OCI-LY3 (cell line): Measurements from ENCODE around the gene ELOVL1.

ENCODE experiments used
- H2AFZ ChIP-seq: fragments of 200-600, 300-600 bp; shearing (Covaris generic); 2 replicates; pipeline ENCODE4 v1.6.0; 2014; ENCODE audit warnings: antibody characterized with exemption, low read depth, low read length
- H3K27ac ChIP-seq: fragments of 200-600, 300-600 bp; sonication (generic); 2 replicates; pipeline ENCODE4 v1.5.1; 2014; ENCODE audit warnings: mild to moderate bottlenecking, low read length, moderate library complexity, mixed read lengths
- H3K27me3 ChIP-seq: fragments of 200-600, 300-600 bp; sonication (generic); 2 replicates; pipeline ENCODE4 v1.6.1; 2014; ENCODE audit warnings: low read depth, low read length, mixed read lengths
- H3K36me3 ChIP-seq: fragments of 200-600, 300-600 bp; sonication (generic); replicated peaks from 2 replicates; pipeline ENCODE3; 2014; ENCODE audit warnings: low read depth, low read length, mixed read lengths
- H3K4me1 ChIP-seq: fragments of 300-600, 200-600 bp; sonication (generic); 2 replicates; pipeline ENCODE4 v1.6.1; 2014; ENCODE audit warnings: low read length, mixed read lengths
- H3K4me2 ChIP-seq: fragments of 200-600, 300-600 bp; sonication (generic); 2 replicates; pipeline ENCODE4 v1.6.1; 2014; ENCODE audit warnings: low read length, mixed read lengths
- H3K4me3 ChIP-seq: fragments of 300-600, 200-600 bp; sonication (generic); 2 replicates; pipeline ENCODE4 v1.5.1; 2014; ENCODE audit warnings: antibody characterized with exemption, mild to moderate bottlenecking, low read length, moderate library complexity
- H3K79me2 ChIP-seq: fragments of 300-600, 200-600 bp; shearing (Covaris generic); 2 replicates; pipeline ENCODE4 v1.6.1; 2014; ENCODE audit warnings: mild to moderate bottlenecking, low read length, mixed read lengths
- H3K9ac ChIP-seq: fragments of 300-600, 200-600 bp; shearing (Covaris generic); 2 replicates; pipeline ENCODE4 v1.6.0; 2014; ENCODE audit warnings: mild to moderate bottlenecking, low read length, moderate library complexity
- H3K9me3 ChIP-seq: fragments of 200-600, 300-600 bp; shearing (Covaris generic); 2 replicates; pipeline ENCODE4 v1.6.1; 2014; ENCODE audit warnings: low read length, mixed read lengths; ENCODE audit not compliant: insufficient read depth
- H4K20me1 ChIP-seq: fragments of 200-600, 300-600 bp; sonication (generic); 2 replicates; pipeline ENCODE4 v1.6.1; 2016; ENCODE audit warnings: low read length, mixed read lengths; ENCODE audit not compliant: insufficient read depth
- CTCF ChIP-seq: fragments of 200-600, 300-600 bp; sonication (generic); IDR thresholded peaks from 2 replicates; pipeline ENCODE4 v1.5.1; 2014; ENCODE audit warnings: antibody characterized with exemption, low read length, low read depth
- EZH2phosphoT487 ChIP-seq: fragments of 200-600 bp; shearing (Covaris generic); IDR thresholded peaks from 2 replicates; pipeline ENCODE4 v1.6.1; 2018; ENCODE audit warnings: antibody characterized with exemption, mixed run types, low read depth

ELOVL1 gene

GRCh38 chr1:43348809-43349593, 18.8 kb downstream of the ELOVL1 start:
- H3K9me3 ChIP-seq: no peaks in the 10 kb centered on the region
- no peaks in the 10 kb centered on the region for H3K27me3 ChIP-seq
- H3K4me2 ChIP-seq: no peak overlapping the region
- H3K4me3 ChIP-seq: no peak overlapping the region
- no peak overlapping the region for H3K27ac ChIP-seq
- no peaks in the 10 kb centered on the region for H3K36me3 ChIP-seq
- no peak overlapping the region for H3K9ac ChIP-seq
- no peaks in the 10 kb centered on the region for H3K79me2 ChIP-seq
- no peak for TF ChIP-seq EZH2phosphoT487
- no peak for TF ChIP-seq CTCF
- no peaks in the 10 kb centered on the region for H4K20me1 ChIP-seq
- H2AFZ ChIP-seq: no peak overlapping the region
- H3K4me1 ChIP-seq: no peaks in the 10 kb centered on the region

GRCh38 chr1:43348343-43348808, 19.4 kb downstream of the ELOVL1 start:
- TF ChIP-seq EZH2phosphoT487: no peak
- no peak overlapping the region for H3K4me2 ChIP-seq
- no peaks in the 10 kb centered on the region for H3K27me3 ChIP-seq
- no peaks in the 10 kb centered on the region for H3K36me3 ChIP-seq
- H2AFZ ChIP-seq: no peak overlapping the region
- H3K9me3 ChIP-seq: no peaks in the 10 kb centered on the region
- H3K79me2 ChIP-seq: no peaks in the 10 kb centered on the region
- no peak overlapping the region for H3K4me3 ChIP-seq
- H3K27ac ChIP-seq: no peak overlapping the region
- no peaks in the 10 kb centered on the region for H3K4me1 ChIP-seq
- H3K9ac ChIP-seq: no peak overlapping the region
- H4K20me1 ChIP-seq: no peaks in the 10 kb centered on the region

GRCh38 chr1:43346636-43347035, 21.2 kb downstream of the ELOVL1 start:
- H3K9ac ChIP-seq: no peak overlapping the region
- H4K20me1 ChIP-seq: no peaks in the 10 kb centered on the region
- no peaks in the 10 kb centered on the region for H3K79me2 ChIP-seq
- no peak overlapping the region for H3K27ac ChIP-seq
- TF ChIP-seq CTCF: no peak
- TF ChIP-seq EZH2phosphoT487: no peak
- H3K4me3 ChIP-seq: no peak overlapping the region
- no peaks in the 10 kb centered on the region for H3K27me3 ChIP-seq
- H3K4me2 ChIP-seq: no peak overlapping the region
- no peaks in the 10 kb centered on the region for H3K4me1 ChIP-seq
- H3K36me3 ChIP-seq: no peaks in the 10 kb centered on the region
- no peaks in the 10 kb centered on the region for H3K9me3 ChIP-seq
- H2AFZ ChIP-seq: no peak overlapping the region

GRCh38 chr1:43345120-43345519, 22.7 kb downstream of the ELOVL1 start:
- Histone ChIP-seq H3K9me3 (no peaks in the 10 kb centered on the region), H2AFZ (no peak overlapping the region), H3K4me1 (no peaks in the 10 kb centered on the region), H3K4me3 (no peak overlapping the region), H3K79me2 (no peaks in the 10 kb centered on the region), H3K27me3 (no peaks in the 10 kb centered on the region), H3K36me3 (no peaks in the 10 kb centered on the region), H3K9ac (no peak overlapping the region), H4K20me1 (no peaks in the 10 kb centered on the region), H3K27ac (no peak overlapping the region), H3K4me2 (no peak overlapping the region)
- TF ChIP-seq EZH2phosphoT487 (no peak), CTCF (no peak)
